Naive thymus-derived CD4-positive, alpha-beta T cell (primary cell): ENCODE measurements around the gene WDR27. TPM values are rescaled to one million over a fixed set of nuclear protein-coding genes. Genes with fewer than 3 reads are reported as not detected.

Source experiments
- ATAC-seq: fragments of 150-1000 bp; cut with Tn5 transposase; 2 replicates; pipeline ENCODE4 v1.10.0; 2021; ENCODE audit warnings: mild to moderate bottlenecking, moderate library complexity
- CTCF ChIA-PET: fragments of 350-600 bp; sonication (Branson Sonifier 250); formaldehyde crosslinking; loops from one replicate; lab custom pipeline; 2021; ENCODE audit warnings: antibody characterized with exemption; lab: Charles Lee
- POLR2A ChIA-PET: fragments of 350-600 bp; sonication (Branson Sonifier 250); formaldehyde crosslinking; loops from one replicate; lab custom pipeline; 2021; ENCODE audit warnings: antibody characterized with exemption, inconsistent platforms; lab: Charles Lee
- DNase-seq, 9 donors: peaks; one replicate each; pipeline versions ENCODE4 v3.0.0 to v3.0.0-alpha.2; 2020 to 2022; ENCODE audit warnings: mixed read lengths in 1 of 9
- H3K27ac ChIP-seq: one replicate; pipeline ENCODE4 v1.7.0; 2013; ENCODE audit warnings: mild to moderate bottlenecking, low read depth, low read length, moderate library complexity
- H3K27me3 ChIP-seq, 2 donors: one replicate each; pipeline ENCODE4 v1.7.0; 2013; ENCODE audit warnings: low read length in 2 of 2, mild to moderate bottlenecking in 2 of 2, moderate library complexity in 2 of 2; ENCODE audit not compliant: control insufficient read depth in 2 of 2, insufficient read depth in 2 of 2
- H3K36me3 ChIP-seq, 3 experiments: 1 replicate in 2 of 3; 2 replicates in 1 of 3; pipeline ENCODE4 v1.7.0; 2013; ENCODE audit warnings: low read length in 3 of 3, mild to moderate bottlenecking in 3 of 3, moderate library complexity in 1 of 3; ENCODE audit not compliant: insufficient read depth in 3 of 3, control insufficient read depth in 2 of 3
- H3K4me1 ChIP-seq, 2 donors: one replicate each; pipeline ENCODE4 v1.7.0; 2013; ENCODE audit warnings: low read length in 2 of 2, mild to moderate bottlenecking in 2 of 2, moderate library complexity in 1 of 2; ENCODE audit not compliant: control insufficient read depth in 2 of 2, insufficient read depth in 2 of 2
- H3K4me3 ChIP-seq: 2 replicates; pipeline ENCODE4 v1.7.0; 2013; ENCODE audit warnings: mild to moderate bottlenecking, low read length
- H3K9me3 ChIP-seq, 3 experiments: 1 replicate in 2 of 3; 2 replicates in 1 of 3; pipeline ENCODE4 v1.7.0; 2013; ENCODE audit warnings: low read length in 3 of 3; ENCODE audit not compliant: control insufficient read depth in 2 of 3
- H3K27ac Mint-ChIP-seq, 9 donors: one replicate each; pipeline ENCODE4 v1.8.0; 2020 to 2022; ENCODE audit warnings: mixed read lengths in 9 of 9, mild to moderate bottlenecking in 8 of 9, moderate library complexity in 5 of 9, inconsistent platforms in 2 of 9
- H3K27me3 Mint-ChIP-seq, 5 donors: one replicate each; pipeline ENCODE4 v1.8.0; 2021 to 2022; ENCODE audit warnings: mixed read lengths in 5 of 5, mild to moderate bottlenecking in 1 of 5
- H3K36me3 Mint-ChIP-seq, 5 donors: one replicate each; pipeline ENCODE4 v1.8.0; 2020 to 2022; ENCODE audit warnings: mixed read lengths in 5 of 5, mild to moderate bottlenecking in 3 of 5, inconsistent platforms in 1 of 5
- H3K4me1 Mint-ChIP-seq, 7 donors: one replicate each; pipeline ENCODE4 v1.8.0; 2020 to 2022; ENCODE audit warnings: mixed read lengths in 7 of 7, mild to moderate bottlenecking in 3 of 7, inconsistent platforms in 1 of 7
- H3K4me3 Mint-ChIP-seq, 10 donors: one replicate each; pipeline ENCODE4 v1.8.0; 2020 to 2022; ENCODE audit warnings: mild to moderate bottlenecking in 10 of 10, mixed read lengths in 10 of 10, moderate library complexity in 6 of 10, inconsistent platforms in 2 of 10
- H3K9me3 Mint-ChIP-seq, 11 donors: one replicate each; pipeline ENCODE4 v1.8.0; 2020 to 2022; ENCODE audit warnings: mixed read lengths in 11 of 11, mild to moderate bottlenecking in 4 of 11, inconsistent platforms in 1 of 11, moderate library complexity in 1 of 11
- intact Hi-C, 2 donors: fragments of 100-400 bp; cut with micrococcal nuclease; formaldehyde crosslinking; loops; one replicate each; pipeline ENCODE4 v1.15.1; 2023
- polyA plus RNA-seq, 2 donors: library from polyadenylated mRNA; unstranded; fragments of 300-500 nt; fragmentation: Illumina TruSeq; gene quantifications; one replicate each; pipeline ENCODE4 v1.2.3, GENCODE V29; 2021
- total RNA-seq, 6 experiments: library from RNA in 5 of 6; stranded (reverse) in 5 of 6; gene quantifications; 1 replicate in 5 of 6; 2 replicates in 1 of 6; pipeline ENCODE4 v1.2.3 and lab custom pipeline; 2021 to 2026

The WDR27 gene
- total and polyA plus RNA-seq, 7 experiments from 2014 or later, result 6.7 to 89.0 (median 36.0) TPM

DNA sequence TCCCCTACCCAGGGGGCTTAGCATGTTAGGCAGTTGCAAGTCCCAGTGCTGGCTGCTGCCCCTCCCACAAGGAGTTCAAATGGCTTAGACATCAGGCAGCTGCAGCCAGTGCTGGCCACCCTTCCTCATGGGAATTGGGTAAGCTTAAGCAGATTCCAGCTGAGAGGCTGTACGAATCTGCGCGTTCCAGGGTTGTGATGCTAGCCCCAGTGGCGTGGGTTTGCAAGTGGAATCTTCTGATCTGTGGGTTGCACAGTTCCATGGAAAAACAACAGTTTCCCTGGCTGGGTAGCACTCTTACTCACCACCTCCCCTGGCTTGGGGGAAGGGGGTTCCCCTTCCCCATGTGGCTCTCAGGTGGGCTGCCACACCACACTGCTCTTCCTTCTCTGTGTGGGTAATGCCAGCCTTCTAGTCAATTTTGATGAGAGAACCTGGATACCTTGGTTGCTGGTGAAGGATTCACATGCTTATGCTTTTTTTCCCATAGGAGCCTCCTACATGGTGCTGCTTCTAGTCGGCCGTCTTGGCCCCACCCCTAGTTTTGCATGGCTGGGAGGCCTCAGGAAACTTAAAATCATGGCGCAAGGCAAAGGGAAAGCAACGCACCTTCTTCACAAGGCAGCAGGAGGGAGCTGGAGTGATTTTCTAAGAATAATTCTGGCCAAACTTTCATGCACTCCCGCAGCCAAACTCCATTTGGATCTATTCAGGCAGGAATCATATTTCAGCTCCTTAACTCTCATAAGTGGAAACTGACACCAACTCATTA lies 36.6 kb upstream of the WDR27 start:
- intact Hi-C loops, result no loop called here
- H3K4me3 Mint-ChIP-seq, result no peak overlapping the region
- ChIA-PET POLR2A (interaction anchor here (0.8 kb wide), 1 partner anchor 12 kb away, joined by 3 read pairs; no protein-coding TSS in a partner anchor), CTCF (no interaction called here)
- peaks cover 0 to 5% (median 0%) of the 10 kb centered on the region in 11 donors for H3K9me3 Mint-ChIP-seq
- H3K36me3 ChIP-seq, result no peaks in the 10 kb centered on the region
- DNase-seq, result no peak
- H3K4me1 ChIP-seq, result no peaks in the 10 kb centered on the region
- H3K4me1 Mint-ChIP-seq, result peaks cover 0 to 12% (median 0%) of the 10 kb centered on the region in 7 donors
- H3K27ac ChIP-seq, result no peak overlapping the region
- H3K4me3 ChIP-seq, result no peak overlapping the region
- no peak for ATAC-seq
- H3K27me3 Mint-ChIP-seq, result peaks cover 7 to 41% (median 11%) of the 10 kb centered on the region in 5 donors
- no peak overlapping the region for H3K27ac Mint-ChIP-seq
- peaks cover 0 to 4% (median 0%) of the 10 kb centered on the region in 5 donors for H3K36me3 Mint-ChIP-seq
- H3K9me3 ChIP-seq, result no peaks in the 10 kb centered on the region
- no peaks in the 10 kb centered on the region for H3K27me3 ChIP-seq

DNA sequence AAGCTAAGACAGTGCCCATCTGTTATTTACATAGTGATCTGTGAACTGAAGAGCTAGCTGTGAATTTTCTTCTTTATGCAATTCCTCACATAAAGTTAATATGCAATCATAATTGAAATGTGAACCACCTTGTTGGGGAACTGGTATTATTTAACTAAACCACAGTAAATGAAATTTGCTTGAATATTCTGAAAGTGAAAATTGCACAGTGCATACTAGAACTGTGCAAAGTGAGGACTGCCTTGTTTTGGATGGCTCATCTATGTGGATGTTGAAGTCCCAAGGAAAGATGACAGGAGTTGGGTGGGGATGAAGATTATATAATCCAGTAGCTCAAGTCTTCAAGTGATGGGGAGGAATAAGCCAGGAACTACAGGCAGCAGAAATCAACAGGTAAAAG lies 28.1 kb upstream of the WDR27 start:
- Histone ChIP-seq H3K9me3 (no peaks in the 10 kb centered on the region), H3K27ac (no peak overlapping the region), H3K4me3 (no peak overlapping the region), H3K4me1 (peaks cover 0 to 4% of the 10 kb centered on the region in 2 donors), H3K27me3 (no peaks in the 10 kb centered on the region), H3K36me3 (no peaks in the 10 kb centered on the region)
- DNase-seq, result no peak
- intact Hi-C loops, result no loop called here
- H3K27ac Mint-ChIP-seq, result no peak overlapping the region
- CTCF ChIA-PET, result no interaction called here
- POLR2A ChIA-PET, result no interaction called here
- H3K4me3 Mint-ChIP-seq, result no peak overlapping the region
- H3K27me3 Mint-ChIP-seq, result peaks cover 1 to 42% (median 4%) of the 10 kb centered on the region in 5 donors
- no peaks in the 10 kb centered on the region for H3K36me3 Mint-ChIP-seq
- ATAC-seq, result no peak
- H3K4me1 Mint-ChIP-seq, result peaks cover 2 to 19% (median 14%) of the 10 kb centered on the region in 7 donors
- H3K9me3 Mint-ChIP-seq, result peaks cover 0 to 3% (median 0%) of the 10 kb centered on the region in 11 donors

GRCh38 chr6:169726963-169727362 lies 25.1 kb upstream of the WDR27 start:
- peaks cover 0 to 5% (median 0%) of the 10 kb centered on the region in 5 donors for H3K36me3 Mint-ChIP-seq
- peaks cover 6 to 32% (median 23%) of the 10 kb centered on the region in 7 donors for H3K4me1 Mint-ChIP-seq
- H3K27ac ChIP-seq, result no peak overlapping the region
- peaks cover 4 to 10% of the 10 kb centered on the region in 2 donors for H3K4me1 ChIP-seq
- no peaks in the 10 kb centered on the region for H3K36me3 ChIP-seq
- no peaks in the 10 kb centered on the region for H3K9me3 ChIP-seq
- no peak overlapping the region for H3K4me3 ChIP-seq
- CTCF ChIA-PET, result no interaction called here
- no peak overlapping the region for H3K4me3 Mint-ChIP-seq
- intact Hi-C loops, result no loop called here
- peaks cover 0 to 17% (median 0%) of the 10 kb centered on the region in 5 donors for H3K27me3 Mint-ChIP-seq
- no peak for ATAC-seq
- DNase-seq, result no peak
- peak overlapping the region in 2 of 9 donors; percentile 22 to 34 for H3K27ac Mint-ChIP-seq
- peaks cover 0 to 3% (median 0%) of the 10 kb centered on the region in 11 donors for H3K9me3 Mint-ChIP-seq
- no peaks in the 10 kb centered on the region for H3K27me3 ChIP-seq
- POLR2A ChIA-PET, result interaction anchor here (1.2 to 9.1 kb wide), 3 partner anchors 10 to 25 kb away, joined by 3 to 97 read pairs (median 11); partner anchors contain the start of genes C6orf120, DYNLT2, ERMARD and WDR27

- peaks cover 0 to 3% (median 0%) of the 10 kb centered on the region in 11 donors for H3K9me3 Mint-ChIP-seq
- peaks cover 0 to 11% (median 0%) of the 10 kb centered on the region in 5 donors for H3K27me3 Mint-ChIP-seq
- Histone ChIP-seq H3K4me1 (peaks cover 9 to 20% of the 10 kb centered on the region in 2 donors), H3K9me3 (no peaks in the 10 kb centered on the region), H3K36me3 (no peaks in the 10 kb centered on the region), H3K4me3 (no peak overlapping the region), H3K27me3 (no peaks in the 10 kb centered on the region), H3K27ac (no peak overlapping the region)
- peak overlapping the region; percentile 77 to 91 (median 86) for H3K4me3 Mint-ChIP-seq
- DNase-seq (no peak), ATAC-seq (no peak)
- intact Hi-C loops, result no loop called here
- H3K27ac Mint-ChIP-seq, result peak overlapping the region; percentile 8 to 93 (median 92)
- POLR2A ChIA-PET, result interaction anchor here (1.4 to 16.5 kb wide), 4 partner anchors 21 to 72 kb away, joined by 7 to 307 read pairs (median 54); partner anchors contain the start of genes C6orf120, DYNLT2, ERMARD and WDR27
- CTCF ChIA-PET, result interaction anchor here (1.6 kb wide), 1 partner anchor 10 kb away, joined by 7 read pairs; no protein-coding TSS in a partner anchor
- peaks cover 8 to 41% (median 32%) of the 10 kb centered on the region in 7 donors for H3K4me1 Mint-ChIP-seq
- H3K36me3 Mint-ChIP-seq, result peaks cover 0 to 5% (median 0%) of the 10 kb centered on the region in 5 donors
Observed at GRCh38 chr6:169726049-169726400, 24.2 kb upstream of the WDR27 start.

GRCh38 chr6:169725125-169726048 lies 23.6 kb upstream of the WDR27 start:
- POLR2A ChIA-PET, result interaction anchor here (0.6 to 16.5 kb wide), 7 partner anchors 19 to 859 kb away, joined by 3 to 307 read pairs (median 3); partner anchors contain the start of genes C6orf120, DYNLT2, ERMARD and PDCD2
- Mint-ChIP-seq H3K36me3 (peaks cover 0 to 5% (median 1%) of the 10 kb centered on the region in 5 donors), H3K9me3 (peaks cover 0 to 3% (median 0%) of the 10 kb centered on the region in 11 donors), H3K27me3 (peaks cover 0 to 8% (median 0%) of the 10 kb centered on the region in 5 donors), H3K4me3 (peak overlapping the region; percentile 77 to 91 (median 86)), H3K27ac (peak overlapping the region; percentile 68 to 93 (median 92)), H3K4me1 (peaks cover 11 to 48% (median 38%) of the 10 kb centered on the region in 7 donors)
- peaks cover 0 to 2% (median 0%) of the 10 kb centered on the region in 3 experiments for H3K36me3 ChIP-seq
- peak overlapping the region; percentile 53 for H3K4me3 ChIP-seq
- CTCF ChIA-PET, result interaction anchor here (1.6 kb wide), 1 partner anchor 9 kb away, joined by 7 read pairs; no protein-coding TSS in a partner anchor
- H3K4me1 ChIP-seq, result peaks cover 10 to 25% of the 10 kb centered on the region in 2 donors
- DNase-seq, result peak in 5 of 9 donors; percentile 14 to 42 (median 18)
- no peaks in the 10 kb centered on the region for H3K27me3 ChIP-seq
- intact Hi-C loops, result no loop called here
- no peak for ATAC-seq
- peak overlapping the region; percentile 70 for H3K27ac ChIP-seq
- no peaks in the 10 kb centered on the region for H3K9me3 ChIP-seq
